ENCODE measurements around the gene SOCS6.
"Not testable (repeated sequence)": the region's sequence is repeated elsewhere in the genome, so short reads cannot be mapped to it uniquely, and the experiment has no call there.

SOCS6 gene

GRCh38 chr18:70324897-70325296, 36.1 kb downstream of the SOCS6 start:
- no peak for DNase-seq

GRCh38 chr18:70326255-70326654, 37.4 kb downstream of the SOCS6 start:
- no peak for DNase-seq

- DNase-seq: no peak
Measured at GRCh38 chr18:70328169-70328568, 39.3 kb downstream of the SOCS6 start.

GRCh38 chr18:70329071-70329470, 40.2 kb downstream of the SOCS6 start:
- no peak for DNase-seq

GRCh38 chr18:70330887-70331286, 42.0 kb downstream of the SOCS6 start:
- DNase-seq: no peak

GRCh38 chr18:70331456-70332097, 42.7 kb downstream of the SOCS6 start:
- DNase-seq: no peak

- DNase-seq: no peak
Measured at GRCh38 chr18:70332694-70333093, 43.8 kb downstream of the SOCS6 start.

- DNase-seq: no peak
Measured at GRCh38 chr18:70333316-70333715, 44.5 kb downstream of the SOCS6 start.

GRCh38 chr18:70333757-70334156, 44.9 kb downstream of the SOCS6 start:
- DNase-seq: no peak

GRCh38 chr18:70334264-70334663, 45.4 kb downstream of the SOCS6 start:
- DNase-seq: no peak

GRCh38 chr18:70334728-70335329, 46.0 kb downstream of the SOCS6 start:
- no peak for DNase-seq

GRCh38 chr18:70335892-70336726, 47.3 kb downstream of the SOCS6 start:
- DNase-seq: no peak

GRCh38 chr18:70337139-70337972, 48.5 kb downstream of the SOCS6 start:
- DNase-seq: no peak

- DNase-seq: no peak
Measured at GRCh38 chr18:70338890-70339289, 50.0 kb downstream of the SOCS6 start.

GRCh38 chr18:70339915-70340314, 51.1 kb downstream of the SOCS6 start:
- no peak for DNase-seq

GRCh38 chr18:70348481-70348880, 59.6 kb downstream of the SOCS6 start:
- DNase-seq: not testable (repeated sequence)

GRCh38 chr18:70349316-70349715, 60.5 kb downstream of the SOCS6 start:
- DNase-seq: no peak

- DNase-seq: no peak
Measured at GRCh38 chr18:70354080-70354479, 65.2 kb downstream of the SOCS6 start.

- no peak for DNase-seq
Measured at GRCh38 chr18:70354771-70355170, 65.9 kb downstream of the SOCS6 start.

- DNase-seq: no peak
Measured at GRCh38 chr18:70355620-70356385, 67.0 kb downstream of the SOCS6 start.

GRCh38 chr18:70358105-70358406, 69.2 kb downstream of the SOCS6 start:
- DNase-seq: not testable (repeated sequence)

GRCh38 chr18:70359071-70359470, 70.2 kb downstream of the SOCS6 start:
- no peak for DNase-seq

GRCh38 chr18:70362258-70362657, 73.4 kb downstream of the SOCS6 start:
- no peak for DNase-seq
